ENCODE data around the gene GPC3.

DNA sequence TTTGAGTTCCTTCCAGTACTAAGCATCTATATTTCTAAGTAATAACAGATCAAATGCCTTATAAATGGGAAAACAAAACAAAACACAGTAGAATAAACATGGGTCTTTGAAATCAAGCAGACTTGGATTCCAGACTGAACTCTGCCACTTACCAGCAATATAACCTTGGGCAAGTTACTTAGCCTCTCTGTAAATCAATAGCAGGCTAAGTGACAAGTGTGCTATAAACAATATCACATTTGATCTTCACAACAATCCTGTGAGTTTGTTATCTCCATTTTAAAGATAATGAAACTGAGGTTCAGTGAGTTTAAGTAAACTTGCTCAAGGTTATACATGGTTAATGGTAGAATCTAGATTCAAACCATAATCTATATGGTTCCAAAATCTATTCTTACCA, 165.8 kb downstream of the GPC3 start:
- TF ChIP-seq, protein P1, sequence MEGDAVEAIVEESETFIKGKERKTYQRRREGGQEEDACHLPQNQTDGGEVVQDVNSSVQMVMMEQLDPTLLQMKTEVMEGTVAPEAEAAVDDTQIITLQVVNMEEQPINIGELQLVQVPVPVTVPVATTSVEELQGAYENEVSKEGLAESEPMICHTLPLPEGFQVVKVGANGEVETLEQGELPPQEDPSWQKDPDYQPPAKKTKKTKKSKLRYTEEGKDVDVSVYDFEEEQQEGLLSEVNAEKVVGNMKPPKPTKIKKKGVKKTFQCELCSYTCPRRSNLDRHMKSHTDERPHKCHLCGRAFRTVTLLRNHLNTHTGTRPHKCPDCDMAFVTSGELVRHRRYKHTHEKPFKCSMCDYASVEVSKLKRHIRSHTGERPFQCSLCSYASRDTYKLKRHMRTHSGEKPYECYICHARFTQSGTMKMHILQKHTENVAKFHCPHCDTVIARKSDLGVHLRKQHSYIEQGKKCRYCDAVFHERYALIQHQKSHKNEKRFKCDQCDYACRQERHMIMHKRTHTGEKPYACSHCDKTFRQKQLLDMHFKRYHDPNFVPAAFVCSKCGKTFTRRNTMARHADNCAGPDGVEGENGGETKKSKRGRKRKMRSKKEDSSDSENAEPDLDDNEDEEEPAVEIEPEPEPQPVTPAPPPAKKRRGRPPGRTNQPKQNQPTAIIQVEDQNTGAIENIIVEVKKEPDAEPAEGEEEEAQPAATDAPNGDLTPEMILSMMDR (IDR thresholded peaks at IDR 0.05; ENCODE audit: low read length): no peak
- no peak for TF ChIP-seq EZH2 (IDR thresholded peaks at IDR 0.05; ENCODE audit: borderline replicate concordance, low read length)
